ENCODE measurements around the gene SLC18A2.
"Not testable (repeated sequence)": the region's sequence is repeated elsewhere in the genome, so short reads cannot be mapped to it uniquely, and the experiment has no call there.

The SLC18A2 gene

DNA sequence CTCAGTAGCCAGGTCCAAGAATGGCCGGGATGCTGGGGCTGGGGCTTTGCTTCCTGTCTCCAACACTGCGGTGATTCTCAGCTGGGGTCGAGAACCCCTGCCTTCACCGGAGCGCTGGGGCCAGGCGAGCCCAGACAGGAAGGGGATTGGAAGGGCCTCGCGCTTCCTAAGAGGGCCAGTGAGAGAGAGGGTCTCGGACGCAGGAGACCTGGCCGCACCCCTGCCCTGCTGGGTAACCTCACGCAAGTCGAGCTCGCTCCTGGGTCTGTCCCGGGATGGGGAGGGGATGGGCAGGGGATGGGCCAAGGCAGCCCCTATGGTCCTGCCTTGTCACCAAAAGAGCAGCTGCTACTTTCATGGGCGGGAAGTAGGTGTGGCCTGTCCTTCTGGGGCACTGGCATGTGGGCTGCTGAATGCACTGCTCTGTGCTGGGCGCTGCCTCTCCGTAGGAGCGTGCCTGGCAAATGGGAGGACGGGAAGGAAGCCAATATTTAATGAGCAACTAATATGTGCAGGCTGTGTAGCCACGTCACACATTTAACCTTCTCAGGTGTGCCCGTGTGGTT is 23.6 kb upstream of the SLC18A2 start:
- Histone ChIP-seq H4K20me1 (no peaks in the 10 kb centered on the region), H3K4me2 (peak overlapping the region; percentile 80), H3K4me3 (peak overlapping the region; percentile 58), H3K4me1 (peaks cover 15% of the 10 kb centered on the region), H3K9ac (no peak overlapping the region), H3K9me3 (peaks cover 9% of the 10 kb centered on the region), H3K27me3 (no peaks in the 10 kb centered on the region), H3K36me3 (no peaks in the 10 kb centered on the region), H3K27ac (no peak overlapping the region)
- no peak for TF ChIP-seq Cebpa-rat (IDR thresholded peaks at IDR 0.05)

- H3K27ac ChIP-seq: no peak overlapping the region
- H4K20me1 ChIP-seq: no peaks in the 10 kb centered on the region
- no peaks in the 10 kb centered on the region for H3K36me3 ChIP-seq
- H3K4me2 ChIP-seq: no peak overlapping the region
- no peak for TF ChIP-seq Cebpa-rat (IDR thresholded peaks at IDR 0.05)
- no peak overlapping the region for H3K4me3 ChIP-seq
- 0 out of 2 replicates have a peak, but pooled peaks cover 8% of the 10 kb centered on the region for H3K9me3 ChIP-seq
- H3K27me3 ChIP-seq: no peaks in the 10 kb centered on the region
- no peak overlapping the region for H3K9ac ChIP-seq
- H3K4me1 ChIP-seq: peaks cover 15% of the 10 kb centered on the region
These were observed 22.3 kb upstream of the SLC18A2 start for GRCh38 chr10:117218654-117219053.

GRCh38 chr10:117221156-117221711 is 19.7 kb upstream of the SLC18A2 start:
- Histone ChIP-seq H3K36me3 (no peaks in the 10 kb centered on the region), H3K9ac (no peak overlapping the region), H3K27me3 (no peaks in the 10 kb centered on the region), H4K20me1 (no peaks in the 10 kb centered on the region), H3K9me3 (0 out of 2 replicates have a peak, but pooled peaks cover 8% of the 10 kb centered on the region), H3K4me3 (no peak overlapping the region), H3K4me2 (peak overlapping the region; percentile 31), H3K27ac (no peak overlapping the region), H3K4me1 (peaks cover 15% of the 10 kb centered on the region)
- no peak for TF ChIP-seq Cebpa-rat (IDR thresholded peaks at IDR 0.05)

DNA sequence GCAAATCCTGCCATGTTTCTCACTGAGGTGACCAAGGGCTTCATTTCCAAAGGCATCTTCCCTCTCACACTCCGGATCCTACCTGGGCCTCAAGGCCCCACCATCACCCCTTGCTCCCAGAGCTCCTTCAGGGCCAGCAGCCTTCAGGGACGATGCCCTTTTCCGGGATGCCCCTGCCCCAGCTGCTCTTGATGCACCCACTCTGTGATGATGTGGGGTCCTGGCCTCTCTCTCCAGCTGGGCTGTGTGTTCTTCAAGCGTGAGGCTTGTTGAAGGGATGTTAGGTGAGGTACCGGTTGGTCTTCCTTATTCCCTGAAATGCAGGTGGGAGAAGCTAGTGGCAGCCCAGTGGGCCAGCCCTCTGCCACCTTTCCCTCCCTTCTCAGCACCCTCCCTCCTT is 18.4 kb upstream of the SLC18A2 start:
- Histone ChIP-seq H3K27me3 (no peaks in the 10 kb centered on the region), H3K9ac (no peak overlapping the region), H4K20me1 (no peaks in the 10 kb centered on the region), H3K36me3 (no peaks in the 10 kb centered on the region), H3K27ac (no peak overlapping the region), H3K9me3 (no peaks in the 10 kb centered on the region), H3K4me2 (no peak overlapping the region), H3K4me3 (no peak overlapping the region), H3K4me1 (peaks cover 9% of the 10 kb centered on the region)
- no peak for TF ChIP-seq Cebpa-rat (IDR thresholded peaks at IDR 0.05)

DNA sequence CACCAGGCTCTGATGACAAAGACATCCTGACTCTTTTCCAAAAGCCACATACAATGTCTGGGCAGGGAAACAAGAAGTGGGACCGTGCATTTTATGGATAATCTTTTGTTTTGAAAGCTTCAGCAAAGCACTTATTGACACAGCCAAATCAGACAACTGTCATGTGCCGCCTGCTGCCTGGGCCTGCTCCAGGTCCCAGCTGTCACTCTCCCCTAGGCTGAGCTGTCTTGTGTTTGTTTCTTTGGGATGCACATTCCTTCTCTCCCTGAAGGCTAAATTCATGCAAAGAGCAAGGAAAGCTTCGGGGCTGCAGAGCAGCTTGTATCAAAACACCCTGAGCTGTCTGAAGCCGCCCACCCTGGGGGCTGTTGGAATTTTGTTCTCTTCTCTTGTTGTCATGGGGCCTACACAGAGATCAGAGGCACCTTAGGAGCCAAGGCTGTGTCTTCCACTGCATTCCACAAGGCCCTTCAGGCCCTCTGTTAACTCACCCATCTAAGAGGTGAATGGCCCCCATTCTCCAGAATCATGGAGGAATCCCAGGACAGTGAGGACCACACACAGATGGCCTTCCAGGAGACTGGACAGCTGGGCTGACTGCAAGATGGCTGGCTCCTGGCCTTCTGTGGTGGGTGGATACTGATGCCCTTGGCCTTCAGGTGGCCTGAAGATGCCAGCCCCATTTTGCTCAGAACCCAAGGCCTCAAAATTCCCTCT is 17.8 kb upstream of the SLC18A2 start:
- Histone ChIP-seq H3K4me2 (no peak overlapping the region), H3K4me3 (no peak overlapping the region), H3K36me3 (no peaks in the 10 kb centered on the region), H3K4me1 (peaks cover 9% of the 10 kb centered on the region), H3K9me3 (no peaks in the 10 kb centered on the region), H3K9ac (no peak overlapping the region), H3K27me3 (no peaks in the 10 kb centered on the region), H3K27ac (no peak overlapping the region), H4K20me1 (no peaks in the 10 kb centered on the region)
- no peak for TF ChIP-seq Cebpa-rat (IDR thresholded peaks at IDR 0.05)

- Histone ChIP-seq H3K4me1 (peaks cover 9% of the 10 kb centered on the region), H4K20me1 (no peaks in the 10 kb centered on the region)
- no peak for TF ChIP-seq Cebpa-rat (IDR thresholded peaks at IDR 0.05)
These were observed 17.1 kb upstream of the SLC18A2 start for GRCh38 chr10:117223693-117224430.

GRCh38 chr10:117224881-117225280 is 16.0 kb upstream of the SLC18A2 start:
- H3K9me3 ChIP-seq: peaks cover 2% of the 10 kb centered on the region; the same call in 1 of the 2 replicates
- H3K27me3 ChIP-seq: no peaks in the 10 kb centered on the region
- no peak overlapping the region for H3K4me3 ChIP-seq
- TF ChIP-seq Cebpa-rat (IDR thresholded peaks at IDR 0.05): no peak
- no peaks in the 10 kb centered on the region for H4K20me1 ChIP-seq
- peaks cover 9% of the 10 kb centered on the region for H3K4me1 ChIP-seq
- H3K4me2 ChIP-seq: no peak overlapping the region
- H3K36me3 ChIP-seq: no peaks in the 10 kb centered on the region
- no peak overlapping the region for H3K9ac ChIP-seq
- no peak overlapping the region for H3K27ac ChIP-seq

More at GRCh38 chr10:117223693-117224430, 17.1 kb upstream of the SLC18A2 start:
- Histone ChIP-seq H3K27ac (no peak overlapping the region), H3K36me3 (no peaks in the 10 kb centered on the region), H3K9me3 (no peaks in the 10 kb centered on the region), H3K4me2 (no peak overlapping the region), H3K27me3 (no peaks in the 10 kb centered on the region), H3K9ac (no peak overlapping the region), H3K4me3 (no peak overlapping the region)

DNA sequence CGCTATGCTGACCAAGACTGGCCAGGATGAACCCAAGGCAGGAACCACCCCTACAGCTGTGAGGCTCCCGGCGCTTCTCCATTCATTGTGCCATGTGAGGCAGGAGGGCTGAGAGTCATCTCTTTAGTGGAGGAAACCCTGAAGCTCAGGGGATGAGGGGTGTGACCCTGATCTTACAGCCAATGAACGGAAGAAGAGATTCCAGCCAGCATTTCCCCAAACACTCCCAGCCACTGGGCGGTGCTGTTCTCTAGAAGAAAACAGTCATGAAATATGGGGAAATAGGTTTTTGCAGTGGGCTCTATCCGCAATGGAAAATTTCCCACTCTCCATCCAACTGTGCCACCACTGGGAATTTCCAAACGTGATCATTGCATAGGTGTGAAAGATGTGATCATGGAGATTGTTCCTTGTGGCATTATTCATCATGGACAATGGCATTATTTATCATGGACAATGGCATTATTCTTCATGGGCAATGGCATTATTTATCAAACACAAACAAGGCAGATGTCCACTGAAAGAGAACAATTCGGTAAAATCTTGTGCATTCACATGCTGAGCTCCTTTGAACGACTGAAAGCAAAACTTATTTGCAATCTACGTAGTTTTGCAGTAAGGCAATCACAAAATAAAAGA is 14.0 kb upstream of the SLC18A2 start:
- peaks cover 9% of the 10 kb centered on the region; the same call in 1 of the 2 replicates for H3K9me3 ChIP-seq
- no peak overlapping the region for H3K4me2 ChIP-seq
- H3K4me1 ChIP-seq: no peaks in the 10 kb centered on the region
- no peaks in the 10 kb centered on the region for H3K27me3 ChIP-seq
- H3K27ac ChIP-seq: no peak overlapping the region
- no peak overlapping the region for H3K9ac ChIP-seq
- no peak overlapping the region for H3K4me3 ChIP-seq
- TF ChIP-seq Cebpa-rat (IDR thresholded peaks at IDR 0.05): no peak
- H3K36me3 ChIP-seq: no peaks in the 10 kb centered on the region
- no peaks in the 10 kb centered on the region for H4K20me1 ChIP-seq

DNA sequence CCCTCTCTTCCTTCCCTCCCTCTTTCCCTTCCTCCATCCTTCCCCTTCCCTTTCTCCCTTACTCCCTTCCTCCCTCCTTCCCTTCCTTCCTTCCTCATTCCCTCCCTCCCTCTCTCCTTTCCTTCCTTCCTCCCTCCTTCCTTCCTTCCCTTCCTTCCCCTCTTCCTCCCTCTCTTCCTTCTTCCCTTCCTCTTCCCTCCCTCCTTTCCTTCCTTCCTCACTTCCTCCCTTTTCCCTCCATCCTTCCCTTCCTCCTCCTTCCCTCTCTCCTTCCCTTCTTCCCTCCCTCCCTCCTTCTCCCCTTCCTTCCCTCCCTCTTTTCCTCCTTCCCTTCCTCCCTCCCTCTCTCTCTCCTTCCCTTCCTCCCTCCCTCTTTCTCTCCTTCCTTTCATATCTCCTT is 12.7 kb upstream of the SLC18A2 start:
- Histone ChIP-seq H3K9ac (no peak overlapping the region), H3K4me3 (no peak overlapping the region), H3K9me3 (peaks cover 9% of the 10 kb centered on the region; the same call in 1 of the 2 replicates), H3K27me3 (no peaks in the 10 kb centered on the region), H3K27ac (no peak overlapping the region), H3K4me2 (no peak overlapping the region), H3K4me1 (no peaks in the 10 kb centered on the region), H3K36me3 (no peaks in the 10 kb centered on the region), H4K20me1 (no peaks in the 10 kb centered on the region)
- TF ChIP-seq Cebpa-rat (IDR thresholded peaks at IDR 0.05): no peak

GRCh38 chr10:117230107-117230506 is 10.8 kb upstream of the SLC18A2 start:
- not testable (repeated sequence) for H3K9ac ChIP-seq, H3K9me3 ChIP-seq, H4K20me1 ChIP-seq, H3K27me3 ChIP-seq, H3K27ac ChIP-seq, H3K4me1 ChIP-seq, H3K4me2 ChIP-seq, H3K36me3 ChIP-seq, H3K4me3 ChIP-seq
